ENCODE measurements around the gene TRAPPC11. TPM values are rescaled to one million over a fixed set of nuclear protein-coding genes. Genes with fewer than 3 reads are reported as not detected.

The TRAPPC11 gene
- total and polyA plus RNA-seq, 4 donors: 7.6 to 27.9 (median 14.9) TPM

GRCh38 chr4:183728223-183729068, 69.4 kb downstream of the TRAPPC11 start:
- no peaks in the 10 kb centered on the region for H3K9me3 ChIP-seq (ENCODE audit: control insufficient read depth in 4 of 4, low read length in 3 of 4)
- DNase-seq (ENCODE audit: low spot score): no peak
- no peak overlapping the region for H3K9ac ChIP-seq (ENCODE audit: low read depth in 1 of 2, low read length in 2 of 2)
- H3K4me1 ChIP-seq (ENCODE audit: control insufficient read depth in 4 of 4, insufficient read depth in 4 of 4, low read length in 3 of 4): no peaks in the 10 kb centered on the region
- WGBS: 84% methylated on average over 22 of the region's 22 CpGs
- no peak overlapping the region for H3K27ac ChIP-seq (ENCODE audit: low read depth in 1 of 2, low read length in 2 of 2)
- TF ChIP-seq, protein P1, sequence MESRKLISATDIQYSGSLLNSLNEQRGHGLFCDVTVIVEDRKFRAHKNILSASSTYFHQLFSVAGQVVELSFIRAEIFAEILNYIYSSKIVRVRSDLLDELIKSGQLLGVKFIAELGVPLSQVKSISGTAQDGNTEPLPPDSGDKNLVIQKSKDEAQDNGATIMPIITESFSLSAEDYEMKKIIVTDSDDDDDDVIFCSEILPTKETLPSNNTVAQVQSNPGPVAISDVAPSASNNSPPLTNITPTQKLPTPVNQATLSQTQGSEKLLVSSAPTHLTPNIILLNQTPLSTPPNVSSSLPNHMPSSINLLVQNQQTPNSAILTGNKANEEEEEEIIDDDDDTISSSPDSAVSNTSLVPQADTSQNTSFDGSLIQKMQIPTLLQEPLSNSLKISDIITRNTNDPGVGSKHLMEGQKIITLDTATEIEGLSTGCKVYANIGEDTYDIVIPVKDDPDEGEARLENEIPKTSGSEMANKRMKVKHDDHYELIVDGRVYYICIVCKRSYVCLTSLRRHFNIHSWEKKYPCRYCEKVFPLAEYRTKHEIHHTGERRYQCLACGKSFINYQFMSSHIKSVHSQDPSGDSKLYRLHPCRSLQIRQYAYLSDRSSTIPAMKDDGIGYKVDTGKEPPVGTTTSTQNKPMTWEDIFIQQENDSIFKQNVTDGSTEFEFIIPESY (IDR thresholded peaks at IDR 0.05): no peak
- TF ChIP-seq TAF1 (conservative IDR thresholded peaks at IDR 0.05): no peak
- no peak for TF ChIP-seq RXRA (IDR thresholded peaks at IDR 0.05)
- no peak for TF ChIP-seq SP1 (IDR thresholded peaks at IDR 0.05)
- no peak for TF ChIP-seq NR2F2 (IDR thresholded peaks at IDR 0.05)
- no peak for TF ChIP-seq RAD21 (IDR thresholded peaks at IDR 0.05)
- H3K4me3 ChIP-seq (ENCODE audit: low read depth in 1 of 3, low read length in 3 of 3): no peak overlapping the region
- no peaks in the 10 kb centered on the region for H3K27me3 ChIP-seq (ENCODE audit: control insufficient read depth in 4 of 4, insufficient read depth in 4 of 4, low read length in 3 of 4)
- no peaks in the 10 kb centered on the region for H3K36me3 ChIP-seq (ENCODE audit: control insufficient read depth in 4 of 4, insufficient read depth in 3 of 4, low read depth in 1 of 4, low read length in 3 of 4)

GRCh38 chr4:183729069-183729406, 69.9 kb downstream of the TRAPPC11 start:
- DNase-seq (ENCODE audit: low spot score): no peak
- no peak overlapping the region for H3K4me3 ChIP-seq (ENCODE audit: low read depth in 1 of 3, low read length in 3 of 3)
- no peaks in the 10 kb centered on the region for H3K9me3 ChIP-seq (ENCODE audit: control insufficient read depth in 4 of 4, low read length in 3 of 4)
- no peaks in the 10 kb centered on the region for H3K4me1 ChIP-seq (ENCODE audit: control insufficient read depth in 4 of 4, insufficient read depth in 4 of 4, low read length in 3 of 4)
- WGBS: 89% methylated on average over 5 of the region's 5 CpGs
- H3K27ac ChIP-seq (ENCODE audit: low read depth in 1 of 2, low read length in 2 of 2): no peak overlapping the region
- H3K9ac ChIP-seq (ENCODE audit: low read depth in 1 of 2, low read length in 2 of 2): no peak overlapping the region
- no peak for TF ChIP-seq REST (IDR thresholded peaks at IDR 0.05)
- TF ChIP-seq, protein P1 (IDR thresholded peaks at IDR 0.05): no peak
- TF ChIP-seq RXRA (IDR thresholded peaks at IDR 0.05): no peak
- TF ChIP-seq JUND (IDR thresholded peaks at IDR 0.05): no peak
- no peak for TF ChIP-seq HNF4A (conservative IDR thresholded peaks at IDR 0.05)
- TF ChIP-seq FOXA1 (IDR thresholded peaks at IDR 0.05): no peak
- no peaks in the 10 kb centered on the region for H3K27me3 ChIP-seq (ENCODE audit: control insufficient read depth in 4 of 4, insufficient read depth in 4 of 4, low read length in 3 of 4)
- no peaks in the 10 kb centered on the region for H3K36me3 ChIP-seq (ENCODE audit: control insufficient read depth in 4 of 4, insufficient read depth in 3 of 4, low read depth in 1 of 4, low read length in 3 of 4)

Data from liver (tissue), 9 donors.